NCI-H69 (cell line): ENCODE measurements around the gene APOBEC3G.
"Not testable (repeated sequence)": the region's sequence is repeated elsewhere in the genome, so short reads cannot be mapped to it uniquely, and the experiment has no call there.

ENCODE experiments used
- DNase-seq: peaks from one replicate; lab custom pipeline; 2025; lab: John Stamatoyannopoulos, UW

The APOBEC3G gene

GRCh38 chr22:39077026-39077840, at the start of gene APOBEC3G:
TSS of gene APOBEC3G (plus strand) at chr22:39077275. CDS start at chr22:39077362, 87 bp downstream.
- not testable (repeated sequence) for DNase-seq

DNA sequence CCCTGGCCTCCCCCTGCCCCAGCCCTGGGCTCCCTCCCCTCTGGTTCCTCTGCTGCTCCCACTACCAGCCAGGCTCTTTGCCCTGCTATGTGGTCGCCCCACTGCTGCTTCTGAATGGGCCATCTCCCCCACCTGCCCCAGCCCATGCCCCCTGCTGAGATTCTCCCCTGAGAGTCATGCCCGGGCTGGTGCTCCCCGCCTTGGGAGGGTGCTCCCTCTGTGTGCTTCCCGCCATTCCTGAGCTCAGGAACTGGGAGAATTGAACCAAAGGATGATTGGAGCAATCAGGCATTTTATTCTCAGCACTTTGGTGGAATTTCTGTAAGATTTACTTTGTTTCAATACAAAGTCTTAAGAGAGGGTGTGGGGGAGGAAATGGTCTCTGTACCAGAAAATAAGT, 49.4 kb upstream of the APOBEC3G start:
- no peak for DNase-seq

DNA sequence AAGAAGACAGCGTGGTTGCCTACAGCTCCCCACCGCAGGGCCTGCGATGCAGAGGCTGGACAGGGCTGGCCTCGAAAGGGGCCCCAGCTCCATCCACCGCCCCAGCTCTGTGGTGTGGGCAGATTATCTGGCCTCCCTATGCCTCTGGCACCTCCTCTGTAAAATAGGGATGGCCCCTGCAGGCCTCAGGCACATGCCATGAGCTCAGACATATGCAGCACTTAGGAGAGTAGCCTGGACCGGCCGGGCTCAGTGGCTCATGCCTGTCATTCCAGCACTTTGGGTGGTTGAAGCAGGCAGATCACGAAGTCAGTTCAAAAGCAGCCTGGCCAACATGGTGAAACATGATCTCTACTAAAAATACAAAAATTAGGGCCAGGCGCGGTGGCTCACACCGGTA, 48.8 kb upstream of the APOBEC3G start:
- no peak for DNase-seq

DNA sequence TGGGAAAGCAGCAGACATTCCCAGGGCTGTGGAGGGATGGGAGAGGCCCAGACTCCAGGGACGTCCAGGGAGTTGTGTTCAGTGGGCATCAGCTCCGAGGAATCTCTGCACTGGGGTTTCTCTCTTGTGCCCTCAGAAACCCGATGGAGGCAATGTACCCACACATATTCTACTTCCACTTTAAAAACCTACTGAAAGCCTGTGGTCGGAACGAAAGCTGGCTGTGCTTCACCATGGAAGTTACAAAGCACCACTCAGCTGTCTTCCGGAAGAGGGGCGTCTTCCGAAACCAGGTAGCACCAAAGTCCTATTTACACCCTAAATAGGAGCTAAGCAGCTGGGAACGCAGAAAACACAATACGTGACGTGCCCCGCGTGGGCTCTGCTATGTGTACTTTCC, 47.8 kb upstream of the APOBEC3G start:
- DNase-seq = no peak

DNA sequence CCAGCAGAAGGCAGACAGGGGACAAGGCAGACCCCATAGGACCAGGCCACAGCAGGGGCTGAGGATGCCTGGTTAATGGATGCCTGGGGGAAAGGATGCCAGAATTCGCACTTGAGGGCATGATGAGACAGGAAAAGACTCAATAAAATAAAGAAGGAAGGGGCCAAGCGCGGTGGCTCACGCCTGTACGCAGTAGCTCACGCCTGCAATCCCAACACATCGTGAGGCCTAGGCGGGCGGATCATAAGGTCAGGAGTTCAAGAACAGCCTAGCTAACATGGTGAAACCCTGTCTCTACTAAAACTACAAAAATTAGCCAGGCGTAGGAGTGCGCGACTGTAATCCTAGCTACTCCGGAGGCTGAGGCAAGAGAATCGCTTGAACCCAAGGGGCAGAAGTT, 46.4 kb upstream of the APOBEC3G start:
- no peak for DNase-seq

GRCh38 chr22:39031434-39032295, 45.4 kb upstream of the APOBEC3G start:
- not testable (repeated sequence) for DNase-seq

GRCh38 chr22:39037071-39037470, 40.0 kb upstream of the APOBEC3G start:
- DNase-seq = not testable (repeated sequence)

- DNase-seq = no peak
Measured at GRCh38 chr22:39039306-39040126, 37.6 kb upstream of the APOBEC3G start.

GRCh38 chr22:39040155-39040537, 36.9 kb upstream of the APOBEC3G start:
- not testable (repeated sequence) for DNase-seq

DNA sequence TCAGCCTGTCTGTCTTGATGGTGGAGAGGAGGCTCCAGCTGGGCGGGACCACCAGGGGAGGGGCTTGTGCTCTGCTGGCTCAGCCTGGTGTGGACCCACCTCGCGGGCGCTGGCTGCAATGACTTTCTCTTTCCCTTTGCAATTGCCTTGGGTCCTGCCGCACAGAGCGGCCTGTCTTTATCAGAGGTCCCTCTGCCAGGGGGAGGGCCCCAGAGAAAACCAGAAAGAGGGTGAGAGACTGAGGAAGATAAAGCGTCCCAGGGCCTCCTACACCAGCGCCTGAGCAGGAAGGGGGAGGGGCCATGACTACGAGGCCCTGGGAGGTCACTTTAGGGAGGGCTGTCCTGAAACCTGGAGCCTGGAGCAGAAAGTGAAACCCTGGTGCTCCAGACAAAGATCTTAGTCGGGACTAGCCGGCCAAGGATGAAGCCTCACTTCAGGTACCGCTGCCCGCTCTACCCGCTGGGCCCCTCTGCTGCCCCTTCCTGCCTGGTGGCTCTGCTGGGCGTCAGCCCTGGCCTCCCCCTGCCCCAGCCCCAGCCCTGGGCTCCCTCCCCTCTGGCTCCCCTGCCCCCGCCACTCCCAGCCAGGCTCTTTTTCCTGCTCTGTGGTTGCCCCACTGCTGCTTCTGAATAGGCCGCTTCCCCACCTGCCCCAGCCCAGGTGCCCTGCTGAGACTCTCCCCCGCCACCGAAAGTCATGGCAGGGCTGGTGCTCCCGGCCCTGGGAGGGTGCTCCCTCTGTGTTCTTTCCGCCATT, 36.4 kb upstream of the APOBEC3G start, which contains the start of gene APOBEC3F:
TSS of gene APOBEC3F (plus strand) at position 327 of the 759 bp plus-strand sequence. CDS start at position 424, 97 bp downstream.
- DNase-seq = not testable (repeated sequence)

DNA sequence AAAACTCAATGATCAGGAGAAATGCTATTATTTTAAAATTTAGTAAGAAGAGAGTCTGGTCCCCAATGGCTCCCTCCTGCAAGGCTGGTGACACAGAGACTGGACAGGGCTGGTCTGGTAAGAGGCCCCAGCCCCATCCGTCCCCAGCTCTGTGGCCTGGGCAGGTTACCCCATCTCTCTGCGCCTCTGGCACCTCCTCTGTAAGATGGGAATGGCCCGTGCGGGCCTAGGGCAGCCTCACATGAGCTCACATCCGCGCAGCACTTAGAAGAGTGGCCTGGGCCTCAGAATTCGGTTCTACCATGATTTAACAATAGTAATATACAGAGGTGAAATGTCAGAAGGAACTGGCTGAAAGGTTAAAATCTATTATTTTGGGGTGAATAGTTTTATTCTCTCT, 35.2 kb upstream of the APOBEC3G start:
- DNase-seq = no peak

DNA sequence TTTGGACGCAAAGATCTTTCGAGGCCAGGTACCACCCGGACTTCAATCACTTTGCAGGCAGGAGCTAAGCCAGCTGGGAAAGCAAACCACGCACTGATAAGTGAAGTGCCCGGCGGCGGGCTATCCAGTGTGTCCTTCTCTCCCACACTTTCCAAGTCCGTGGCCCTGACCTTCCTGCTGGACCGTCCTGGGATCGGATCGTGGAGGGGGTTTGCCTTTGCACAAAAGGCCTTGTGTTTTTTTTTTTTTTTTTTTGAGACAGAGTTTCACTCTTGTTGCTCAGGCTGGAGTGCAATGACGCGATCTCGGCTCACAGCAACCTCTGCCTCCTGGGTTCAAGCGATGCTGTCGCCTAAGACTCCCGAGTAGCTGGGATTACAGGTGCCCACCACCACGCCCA, 34.0 kb upstream of the APOBEC3G start:
- DNase-seq = not testable (repeated sequence)

GRCh38 chr22:39045136-39045535, 31.9 kb upstream of the APOBEC3G start:
- DNase-seq = not testable (repeated sequence)

GRCh38 chr22:39049486-39049885, 27.6 kb upstream of the APOBEC3G start:
- DNase-seq = not testable (repeated sequence)

- not testable (repeated sequence) for DNase-seq
Measured at GRCh38 chr22:39051844-39052495, 25.1 kb upstream of the APOBEC3G start.

GRCh38 chr22:39055658-39056057, 21.4 kb upstream of the APOBEC3G start:
- DNase-seq = no peak

DNA sequence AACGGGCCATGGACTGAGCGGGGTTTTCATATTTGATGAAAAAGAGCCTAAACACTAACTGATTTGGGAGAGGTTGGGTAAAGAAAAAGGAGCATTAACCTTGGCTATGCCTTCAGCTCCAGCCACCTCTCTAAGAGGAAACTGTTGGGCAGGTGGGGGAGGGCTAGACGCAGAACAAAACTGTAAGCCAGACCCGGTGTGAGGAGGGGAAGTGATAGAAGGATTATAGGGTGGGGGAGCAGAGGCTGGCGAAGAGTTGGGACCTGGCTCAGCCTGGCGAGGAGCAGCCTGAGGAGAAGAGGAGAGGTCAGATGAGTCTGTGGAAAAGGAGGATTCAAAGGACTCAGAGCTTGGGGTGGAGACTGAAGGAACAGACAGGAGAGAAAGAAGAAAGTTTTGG, 15.8 kb upstream of the APOBEC3G start:
- not testable (repeated sequence) for DNase-seq

GRCh38 chr22:39061951-39062350, 15.1 kb upstream of the APOBEC3G start:
- DNase-seq = not testable (repeated sequence)

GRCh38 chr22:39063904-39064303, 13.2 kb upstream of the APOBEC3G start:
- not testable (repeated sequence) for DNase-seq

DNA sequence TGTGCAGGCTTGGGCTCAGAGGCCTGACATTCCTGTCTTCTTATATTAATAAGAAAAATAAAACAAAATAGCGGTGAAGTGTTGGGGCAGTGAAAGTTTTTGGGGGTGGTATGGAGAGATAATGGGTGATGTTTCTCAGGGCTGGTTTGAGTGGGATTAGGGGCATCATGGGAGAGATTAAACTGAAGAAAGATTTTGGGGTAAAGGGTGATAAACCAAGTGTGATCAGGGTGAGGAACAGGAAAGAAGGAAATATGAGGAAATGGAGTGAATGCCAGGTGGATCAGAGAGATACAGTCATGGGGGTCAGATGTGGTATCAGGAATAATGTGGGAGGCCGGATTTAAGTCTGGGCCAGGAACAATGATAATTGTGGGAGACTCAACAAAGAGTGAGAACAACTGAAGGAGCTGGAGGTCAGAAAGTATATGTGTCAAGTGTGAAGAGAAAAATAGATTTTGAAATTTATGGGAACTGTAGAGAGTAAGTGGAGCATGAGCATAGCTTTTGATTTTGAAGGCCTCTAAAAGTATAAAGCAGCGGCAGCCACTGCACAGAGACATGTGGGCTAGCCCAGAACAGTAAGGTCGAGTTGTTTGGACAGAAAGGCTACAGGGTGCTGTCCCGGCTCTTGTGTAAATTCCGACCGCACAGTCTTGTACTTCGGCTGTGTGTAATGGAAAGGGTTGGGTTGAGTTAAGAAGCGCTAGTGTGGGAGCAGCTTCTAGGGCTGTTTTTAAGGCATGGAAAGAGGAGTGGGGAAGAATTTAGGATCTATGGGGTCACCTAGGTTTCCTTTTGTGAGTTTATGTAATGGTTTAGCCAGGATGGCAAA, 10.4 kb upstream of the APOBEC3G start:
- DNase-seq = not testable (repeated sequence)
